Inferior parietal cortex (tissue), 1 donor: ENCODE results near the gene ZNF738.
"Not testable (repeated sequence)": the region's sequence is repeated elsewhere in the genome, so short reads cannot be mapped to it uniquely, and the experiment has no call there.

ENCODE experiments used
- DNase-seq: peaks from one replicate; pipeline ENCODE4 v3.0.0-alpha.2; 2016; ENCODE audit errors: extremely low spot score

Gene ZNF738

DNA sequence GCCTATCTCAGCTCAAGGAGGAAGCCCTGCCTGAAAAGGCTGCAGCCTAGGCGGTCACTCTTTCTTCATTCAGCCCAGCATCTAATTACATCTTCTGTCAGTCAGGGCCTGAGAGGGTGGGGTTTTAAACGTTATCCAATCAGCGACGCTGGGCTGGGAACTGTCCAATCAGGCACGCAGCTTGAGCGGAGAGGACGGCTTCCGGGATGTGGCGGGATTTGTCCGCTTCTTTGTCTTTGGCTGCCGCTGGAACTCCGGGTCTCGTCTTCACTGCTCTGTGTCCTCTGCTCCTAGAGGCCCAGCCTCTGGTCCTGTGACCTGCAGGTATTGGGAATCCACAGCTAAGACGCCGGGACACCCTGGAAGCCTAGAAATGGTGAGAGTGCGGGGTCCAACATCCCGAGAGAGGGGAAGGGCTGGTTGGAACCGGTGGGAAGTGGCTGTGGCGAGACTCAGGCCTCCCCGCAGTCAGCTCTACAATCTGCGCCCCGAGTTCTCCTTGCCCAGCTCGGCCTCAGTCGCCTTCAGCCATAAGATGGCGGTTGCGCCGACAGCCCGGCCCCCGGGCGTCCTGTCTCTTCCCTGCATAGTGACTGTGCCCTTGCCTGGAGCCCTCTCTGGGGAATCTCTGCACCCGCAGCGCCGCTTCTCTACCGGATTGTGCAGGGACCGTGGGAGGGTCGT lies at the start of gene ZNF738:
Gene ZNF738 (plus strand): TSS at position 233 of the 684 bp plus-strand sequence. CDS start 141 bp downstream, at position 374.
- peak; percentile 98 for DNase-seq

DNA sequence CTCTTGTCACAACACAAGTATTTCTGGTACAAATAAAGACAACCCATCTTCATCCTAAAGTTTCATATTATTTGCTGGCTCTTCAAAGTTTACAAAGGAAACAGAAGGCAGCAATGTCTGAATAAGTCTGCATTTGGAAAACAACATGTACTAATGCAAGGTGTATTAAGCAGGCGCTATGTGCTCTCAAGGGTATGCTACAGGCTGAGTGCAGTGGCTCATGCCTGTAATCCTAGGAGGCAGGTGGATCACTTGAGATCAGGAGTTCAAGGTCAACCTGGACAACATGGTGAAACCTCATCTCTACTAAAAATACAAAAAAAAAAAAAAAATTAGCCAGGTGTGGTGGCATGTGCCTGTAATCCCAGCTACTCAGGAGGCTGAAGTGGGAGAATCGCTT lies 46.0 kb upstream of the ZNF738 start:
- not testable (repeated sequence) for DNase-seq

DNA sequence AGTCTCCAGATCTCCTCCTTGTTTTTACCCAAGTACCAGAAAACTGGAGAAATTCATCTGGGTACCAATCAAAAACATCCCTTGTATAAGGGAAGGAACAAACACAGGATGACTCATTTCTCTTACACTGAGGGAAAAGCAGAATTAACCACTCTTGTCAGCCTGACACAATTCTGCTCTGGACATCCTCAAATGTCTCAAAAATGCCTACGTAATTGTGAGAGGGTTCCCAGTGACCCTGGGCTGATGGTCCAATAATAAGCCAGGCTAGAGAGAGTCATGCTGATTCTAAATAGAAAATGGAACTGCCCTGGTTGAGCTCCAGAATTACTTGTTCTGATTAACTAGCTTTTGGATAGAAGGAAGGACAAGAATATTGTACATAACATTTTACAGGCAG lies 44.1 kb upstream of the ZNF738 start:
- DNase-seq, result peak; percentile 42

DNA sequence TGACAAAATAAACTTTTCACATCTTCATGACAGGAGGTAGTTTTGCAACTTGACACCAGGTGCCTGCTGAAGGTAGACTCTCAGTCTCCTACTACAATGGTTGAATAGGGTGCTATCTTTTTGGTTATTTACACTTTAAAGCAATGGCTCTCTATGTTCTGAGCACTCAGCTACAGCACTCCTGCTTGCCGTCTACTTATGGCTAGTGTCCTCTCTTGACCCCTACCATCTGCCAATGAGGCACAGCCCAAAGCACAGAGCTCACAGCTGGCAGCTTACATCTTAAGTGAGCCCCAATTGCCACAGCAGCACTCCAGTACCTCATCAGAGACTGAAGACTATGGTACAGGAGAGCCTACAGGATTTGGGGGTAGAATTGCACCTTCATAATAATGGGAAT lies 41.0 kb upstream of the ZNF738 start:
- DNase-seq, result no peak

DNA sequence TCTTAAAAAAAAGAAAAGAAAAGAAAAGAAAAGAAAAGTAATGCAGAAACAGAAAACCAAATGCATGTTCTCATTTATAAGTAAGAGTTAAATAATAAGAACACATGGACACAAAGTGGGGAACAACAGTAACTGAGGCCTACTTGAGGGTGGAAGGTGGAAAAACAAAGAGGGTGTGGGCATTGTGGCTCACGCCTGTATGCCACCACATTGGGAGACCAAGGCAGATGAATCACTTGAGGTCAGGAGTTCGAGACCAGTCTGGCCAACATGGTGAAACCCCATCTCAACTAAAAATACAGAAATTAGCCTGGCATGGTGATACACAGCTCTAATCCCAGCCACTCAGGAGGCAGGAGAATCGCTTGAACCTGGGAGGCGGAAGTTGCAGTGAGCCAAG lies 37.7 kb upstream of the ZNF738 start:
- DNase-seq, result no peak

DNA sequence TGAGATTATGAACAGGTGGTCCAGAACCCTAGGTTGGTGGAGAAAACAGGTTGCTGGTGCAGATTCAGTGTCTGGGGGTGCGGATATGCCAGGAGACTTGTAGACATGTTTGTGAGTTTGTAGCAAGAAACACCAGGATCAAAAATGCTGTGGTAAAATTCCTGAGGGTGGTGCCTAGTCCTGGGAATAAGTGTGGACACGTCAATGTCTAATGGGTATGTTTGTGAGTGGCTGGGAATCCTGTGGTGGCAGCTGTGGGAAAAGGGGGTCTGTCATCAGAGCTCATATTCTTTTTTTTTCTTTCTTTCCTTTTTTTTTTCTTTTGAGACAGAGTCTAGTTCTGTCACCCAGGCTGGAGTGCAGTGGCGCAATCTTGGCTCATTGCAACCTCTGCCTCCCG lies 36.8 kb upstream of the ZNF738 start:
- no peak for DNase-seq

DNA sequence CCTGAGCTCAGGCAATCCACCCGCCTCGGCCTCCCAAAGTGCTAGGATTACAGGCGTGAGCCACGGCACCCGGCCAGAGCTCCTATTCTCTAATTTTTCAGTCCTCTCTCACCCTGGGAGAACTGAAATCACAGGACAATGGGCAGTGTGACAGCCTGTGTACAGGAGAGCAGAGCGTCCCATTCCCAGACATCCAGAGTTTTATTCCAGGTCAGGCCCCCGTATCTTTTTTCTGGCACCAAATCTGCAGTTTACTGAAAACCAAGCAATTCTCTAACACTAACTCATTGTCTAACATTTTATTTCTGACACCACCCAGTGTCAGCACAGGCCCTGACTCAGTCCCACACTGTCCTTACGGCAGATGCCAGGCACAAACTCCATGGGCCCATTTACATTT lies 36.3 kb upstream of the ZNF738 start:
- DNase-seq, result peak; percentile 75

DNA sequence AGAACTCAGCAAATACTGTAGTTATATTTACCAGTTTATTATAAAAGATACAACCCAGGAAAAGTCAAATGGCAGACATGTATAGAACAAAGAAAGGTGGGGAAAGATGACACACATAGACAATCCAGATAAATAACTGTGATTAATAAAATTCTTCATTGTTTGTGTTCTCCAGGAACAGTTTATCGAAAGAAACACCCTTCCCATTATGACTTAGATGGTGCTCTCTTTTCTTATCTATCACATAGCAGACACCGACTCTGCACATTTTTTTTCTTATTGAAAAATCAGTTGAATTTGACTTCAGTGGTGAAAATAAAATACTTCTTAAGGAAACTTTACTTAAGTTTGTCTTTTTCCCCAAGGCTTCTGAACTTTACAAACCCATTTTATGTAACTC lies 35.8 kb upstream of the ZNF738 start:
- DNase-seq, result no peak

DNA sequence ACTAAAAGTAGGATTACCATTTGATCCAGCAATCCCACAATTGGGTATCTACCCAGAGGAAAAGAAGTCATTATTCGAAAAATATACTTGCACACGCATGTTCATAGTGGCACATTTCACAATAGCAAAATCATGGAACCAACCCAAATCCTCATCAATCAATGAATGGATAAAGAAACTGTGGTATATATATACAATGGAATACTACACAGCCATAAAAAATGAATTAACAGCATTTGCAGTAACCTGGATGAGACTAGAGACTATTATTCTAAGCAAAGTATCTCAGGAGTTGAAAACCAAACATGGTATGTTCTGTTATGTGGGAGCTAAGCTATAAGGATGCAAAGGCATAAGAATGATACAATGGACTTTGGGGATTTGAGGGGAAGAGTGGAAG lies 32.6 kb upstream of the ZNF738 start:
- DNase-seq, result no peak

DNA sequence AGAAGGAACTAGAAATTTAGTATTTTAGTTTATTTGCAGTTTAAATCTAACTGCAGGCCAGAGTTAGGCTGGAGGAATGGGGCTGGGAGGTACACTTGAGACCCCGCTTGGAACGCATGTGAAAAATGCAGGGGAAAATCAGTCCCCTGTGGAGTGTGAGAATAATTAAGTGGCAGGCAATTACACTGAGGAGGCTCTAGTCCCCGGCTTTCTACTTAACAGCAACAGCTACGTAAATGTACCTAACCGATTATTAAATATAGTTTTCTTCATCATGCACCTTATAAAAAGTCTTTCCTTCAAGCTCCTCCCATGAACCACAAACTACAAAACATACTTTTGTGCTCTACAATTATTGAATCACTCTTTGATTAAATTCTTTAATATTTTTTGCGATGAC lies 30.4 kb upstream of the ZNF738 start:
- DNase-seq, result no peak

DNA sequence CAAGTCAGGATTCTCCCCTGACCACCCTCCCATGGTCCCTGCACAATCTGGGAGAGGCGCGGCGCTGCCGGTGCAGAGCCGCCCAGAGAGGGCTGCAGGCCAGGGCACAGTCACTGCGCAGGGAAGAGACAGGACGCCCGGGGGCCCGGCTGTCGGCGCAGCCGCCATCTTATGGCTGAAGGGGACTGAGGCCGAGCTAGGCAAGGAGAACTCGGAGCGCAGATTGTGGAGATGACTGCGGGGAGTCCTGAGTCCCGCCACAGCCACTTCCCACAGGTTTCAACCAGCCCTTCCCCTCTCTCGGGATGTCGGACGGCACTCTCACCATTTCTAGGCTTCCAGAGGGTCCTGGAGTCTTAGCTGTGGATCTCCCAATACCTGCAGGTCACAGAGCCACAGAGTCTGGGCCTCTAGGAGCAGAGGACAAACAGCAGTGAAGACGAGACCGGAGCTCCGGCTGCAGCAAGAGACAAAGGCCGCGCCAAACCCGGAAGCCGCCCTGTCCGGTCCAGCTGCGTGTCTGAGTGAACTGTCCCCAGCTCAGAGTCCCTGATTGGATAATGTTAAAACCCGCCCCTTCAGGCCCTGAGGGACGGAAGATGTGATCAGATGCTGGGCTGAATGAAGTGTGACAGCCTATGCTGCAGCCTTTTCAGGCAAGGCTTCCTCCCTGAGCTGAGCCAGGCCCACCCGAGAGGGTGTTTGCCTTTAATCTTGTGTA lies 29.8 kb upstream of the ZNF738 start, which contains the start of gene ZNF708:
Gene ZNF708 (minus strand): TSS at position 526 of the 721 bp plus-strand sequence. CDS start 198 bp downstream, at position 328.
- DNase-seq, result peak; percentile 97

DNA sequence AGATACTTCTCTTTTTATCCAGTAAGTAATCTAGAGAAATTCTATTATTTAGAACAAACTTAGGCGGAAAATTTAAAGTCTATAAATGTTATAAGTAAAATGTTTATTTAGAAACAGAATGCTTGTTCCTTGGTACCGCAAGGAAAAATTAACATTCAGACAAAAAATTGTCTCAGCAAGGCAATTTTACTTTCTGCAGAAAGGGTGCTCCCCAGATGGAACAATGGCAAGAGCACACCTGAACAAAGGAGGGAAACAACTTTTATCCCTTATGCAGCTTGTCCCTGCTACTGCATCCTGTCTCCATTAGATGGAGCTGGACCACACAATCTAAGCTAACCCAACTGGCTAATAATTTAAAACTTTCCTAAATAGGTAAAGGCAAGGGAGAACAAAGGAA lies 23.1 kb upstream of the ZNF738 start:
- DNase-seq, result no peak

DNA sequence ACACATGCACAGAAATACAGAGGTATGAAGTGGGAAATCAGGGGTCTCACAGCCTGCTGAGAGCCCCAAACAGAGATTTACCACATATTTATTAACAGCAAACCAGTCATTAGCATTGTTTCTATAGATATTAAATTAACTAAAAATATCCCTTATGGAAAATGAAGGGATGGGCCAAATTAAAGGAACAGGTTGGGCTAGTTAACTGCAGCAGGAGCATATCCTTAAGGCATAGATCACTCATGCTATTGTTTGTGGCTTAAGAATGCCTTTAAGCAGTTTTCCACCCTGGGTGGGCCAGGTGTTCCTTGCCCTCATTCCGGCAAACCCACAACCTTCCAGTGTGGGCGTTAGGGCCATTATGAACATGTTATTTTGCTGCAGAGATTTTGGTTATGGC lies 14.0 kb upstream of the ZNF738 start:
- DNase-seq, result not testable (repeated sequence)

DNA sequence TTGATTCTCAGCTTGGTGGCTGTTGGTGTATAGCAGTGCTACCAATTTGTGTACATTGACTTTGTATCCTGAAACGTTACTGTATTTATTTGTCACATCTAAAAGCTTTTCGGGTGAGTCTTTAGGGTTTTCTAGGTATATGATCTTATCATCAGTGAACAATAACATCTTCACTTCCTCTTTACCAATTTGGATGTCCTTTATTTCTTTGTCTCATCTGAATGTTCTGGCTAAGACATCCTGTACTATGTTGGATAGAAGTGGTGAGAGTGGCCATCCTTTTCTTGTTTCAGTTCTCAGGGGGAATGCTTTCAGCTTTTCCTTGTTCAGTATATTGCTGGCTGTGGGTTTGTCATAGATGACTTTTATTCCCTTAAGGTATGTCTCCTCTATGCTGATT lies 6.0 kb upstream of the ZNF738 start:
- no peak for DNase-seq

DNA sequence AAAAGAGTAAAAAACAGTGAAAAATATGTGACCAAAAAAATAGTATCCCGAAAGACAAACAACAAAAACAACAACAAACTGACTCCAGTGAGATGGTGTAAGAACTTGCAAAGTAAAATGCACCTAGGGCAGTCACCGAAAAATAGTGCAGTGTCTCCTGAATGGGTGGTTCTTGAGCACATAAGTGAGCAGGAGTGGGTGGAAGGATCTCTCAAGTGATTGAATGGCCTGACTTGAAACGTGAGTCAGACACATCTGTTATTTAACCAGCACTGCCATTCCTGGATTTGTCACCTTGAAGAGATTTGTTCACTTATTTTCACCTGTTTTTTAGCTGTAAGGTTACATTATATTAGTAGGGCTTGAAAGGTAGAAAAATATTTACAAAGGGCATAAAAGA lies 3.5 kb downstream of the ZNF738 start:
- no peak for DNase-seq

DNA sequence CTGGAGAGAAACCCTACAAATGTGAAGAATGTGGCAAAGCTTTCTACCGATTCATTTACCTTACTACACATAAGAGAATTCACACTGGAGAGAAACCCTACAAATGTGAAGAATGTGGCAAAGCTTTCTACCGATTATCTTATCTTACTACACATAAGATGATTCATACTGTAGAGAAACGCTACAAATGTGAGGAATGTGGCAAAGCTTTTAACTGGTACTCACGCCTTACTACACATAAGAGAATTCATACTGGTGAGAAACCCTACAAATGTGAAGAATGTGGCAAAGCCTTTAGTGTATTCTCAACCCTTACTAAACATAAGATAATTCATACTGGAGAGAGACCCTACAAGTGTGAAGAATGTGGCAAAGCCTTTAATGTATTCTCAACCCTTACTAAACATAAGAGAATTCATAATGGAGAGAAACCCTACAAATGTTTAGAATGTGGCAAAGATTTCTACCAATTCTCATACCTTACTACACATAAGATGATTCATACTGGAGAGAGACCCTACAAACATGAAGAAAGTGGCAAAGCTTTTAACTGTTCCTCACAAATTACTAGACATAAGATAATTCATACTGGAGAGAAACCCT lies 25.3 kb downstream of the ZNF738 start:
- DNase-seq, result no peak

DNA sequence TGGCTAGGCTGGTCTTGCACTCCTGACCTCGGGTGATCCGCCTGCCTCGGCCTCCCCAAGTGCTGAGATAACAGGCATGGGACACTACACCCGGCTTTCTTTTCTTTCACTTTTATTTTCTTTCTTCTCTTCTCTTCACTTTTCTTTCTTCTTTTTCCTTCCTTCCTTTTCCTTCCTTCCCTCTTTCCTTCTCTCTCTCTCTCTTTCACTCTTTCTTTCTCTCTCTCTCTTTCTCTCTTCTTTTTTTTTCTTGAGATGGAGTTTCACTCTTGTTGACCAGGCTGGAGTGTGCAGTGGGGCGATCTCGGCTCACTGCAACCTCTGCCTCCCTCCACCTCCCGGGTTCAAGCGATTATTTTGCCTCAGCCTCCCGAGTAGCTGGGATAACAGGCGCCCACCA lies 37.3 kb downstream of the ZNF738 start:
- no peak for DNase-seq

DNA sequence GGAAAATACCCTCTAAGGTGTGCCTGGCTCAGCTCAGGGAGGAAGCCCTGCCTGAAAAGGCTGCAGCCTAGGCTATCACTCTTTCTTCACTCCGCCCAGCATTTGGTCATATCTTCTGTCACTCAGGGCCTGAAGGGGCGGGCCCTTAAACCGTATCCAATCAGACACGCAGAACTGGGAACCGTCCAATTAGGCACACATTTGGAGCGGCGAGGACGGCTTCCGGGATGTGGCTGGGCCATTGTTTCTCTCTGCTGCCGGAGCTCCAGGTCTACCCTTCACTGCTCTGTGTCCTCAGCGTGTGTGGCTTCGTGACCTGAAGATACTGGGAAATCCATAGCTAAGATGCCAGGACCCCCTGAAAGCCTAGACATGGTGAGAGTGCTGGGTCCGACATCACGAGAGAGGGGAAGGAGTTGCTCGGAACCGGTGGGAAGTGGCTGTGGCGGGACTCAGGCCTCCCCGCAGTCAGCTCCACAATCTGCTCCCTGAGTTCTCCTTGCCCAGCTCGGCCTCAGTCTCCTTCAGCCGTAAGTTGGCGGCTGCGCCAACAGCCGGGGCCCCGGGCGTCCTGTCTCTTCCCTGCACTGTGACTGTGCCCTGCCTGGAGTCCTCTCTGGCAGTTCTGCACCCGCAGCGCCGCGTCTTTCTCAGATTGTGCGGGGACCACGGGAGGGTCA lies 38.2 kb downstream of the ZNF738 start, which contains the start of gene ZNF493:
Gene ZNF493 (plus strand): TSS at position 241 of the 680 bp plus-strand sequence. CDS start 105 bp downstream, at position 346.
- DNase-seq, result peak; percentile 99

DNA sequence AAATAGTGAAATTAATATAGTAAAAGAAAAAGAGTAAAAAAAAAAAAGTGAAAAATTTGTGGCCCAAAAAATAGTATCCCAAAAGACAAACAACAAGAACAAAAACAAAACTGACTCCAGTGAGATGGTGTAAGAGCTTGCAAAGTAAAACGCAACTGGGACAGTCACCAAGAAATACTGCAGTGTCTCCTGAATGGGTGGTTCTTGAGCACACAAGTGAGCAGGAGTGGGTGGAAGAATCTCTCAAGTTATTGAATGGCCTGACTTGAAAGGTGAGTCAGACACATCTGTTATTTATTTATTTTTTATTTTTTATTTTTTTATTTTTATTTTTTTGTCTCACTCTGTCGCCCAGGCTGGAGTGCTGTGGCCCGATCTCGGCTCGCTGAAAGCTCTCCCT lies 40.1 kb downstream of the ZNF738 start:
- no peak for DNase-seq

DNA sequence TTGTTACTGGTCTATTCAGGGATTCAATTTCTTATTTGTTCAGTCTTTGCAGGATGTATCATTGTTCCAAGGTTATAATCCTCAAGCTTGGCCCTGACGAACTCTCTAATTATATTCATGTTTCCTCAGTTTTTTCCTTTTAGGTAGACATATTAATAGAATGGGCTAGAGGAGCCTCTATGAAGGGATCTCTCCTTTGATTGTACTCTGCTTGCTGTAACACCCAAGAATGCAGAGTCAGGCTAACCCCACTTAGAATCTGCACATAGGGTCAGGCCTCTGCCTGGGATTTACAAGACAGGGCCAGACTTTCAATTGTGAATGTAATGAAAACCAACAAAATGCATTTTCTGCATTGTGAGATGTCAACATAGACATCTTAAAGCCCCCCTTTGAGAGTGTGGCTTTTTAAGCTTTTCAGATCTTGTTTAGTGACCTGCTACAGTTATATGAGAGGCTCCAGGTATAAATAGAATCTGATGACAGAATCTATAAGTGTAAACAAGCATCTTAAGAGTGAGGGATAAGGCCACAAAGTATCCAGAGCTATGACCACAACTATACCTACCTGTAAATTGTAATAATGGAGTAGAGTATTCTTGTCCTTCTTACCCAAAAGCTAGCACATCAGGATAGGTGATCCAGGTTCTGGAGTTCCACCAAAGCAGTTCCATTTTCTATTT lies 43.6 kb downstream of the ZNF738 start:
- DNase-seq, result no peak

DNA sequence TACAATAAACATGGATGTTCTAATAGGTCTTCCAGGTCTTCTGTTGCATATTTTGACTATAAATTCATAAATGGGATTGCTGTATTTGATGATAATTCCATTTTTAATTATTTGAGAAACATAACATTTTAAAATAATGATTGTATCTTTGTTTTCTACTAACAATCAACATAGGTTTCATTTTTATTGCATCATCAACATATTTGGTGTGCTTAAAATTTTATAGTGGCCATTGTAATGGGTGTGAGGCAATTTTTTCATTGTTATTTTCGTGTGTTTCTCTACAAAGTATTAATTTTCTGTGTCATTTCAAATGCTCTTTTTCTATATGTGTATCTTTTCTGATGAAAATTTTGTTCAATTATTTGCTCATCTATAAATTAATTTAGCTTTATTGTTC lies 51.4 kb downstream of the ZNF738 start:
- no peak for DNase-seq

DNA sequence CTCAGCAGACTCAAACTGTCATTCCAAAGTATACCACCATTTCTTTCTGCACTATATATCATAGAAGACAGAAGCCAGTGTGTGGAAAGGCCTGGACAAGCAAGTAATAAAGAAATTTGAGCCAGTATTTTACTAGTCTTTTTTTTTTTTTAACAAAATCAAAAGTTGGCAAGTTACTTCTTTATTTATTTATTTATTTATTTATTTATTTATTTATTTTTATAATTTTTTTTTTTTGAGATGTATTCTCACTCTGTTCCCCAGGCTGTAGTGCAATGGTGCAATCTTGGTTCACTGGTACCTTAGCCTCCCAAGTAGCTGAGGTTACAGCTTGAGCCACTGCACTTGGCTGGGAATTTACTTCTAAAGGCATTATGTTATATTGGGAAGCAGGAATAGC lies 63.4 kb downstream of the ZNF738 start:
- DNase-seq, result no peak
